GM19395 (cell line): Measurements from ENCODE around the gene SRPK3.

Experiments used
- ATAC-seq: cut with Tn5 transposase; IDR thresholded peaks from one replicate; pipeline ENCODE4 v1.9.1; 2021; ENCODE audit warnings: mild to moderate bottlenecking, moderate library complexity; ENCODE audit not compliant: unreplicated experiment

Gene SRPK3

DNA sequence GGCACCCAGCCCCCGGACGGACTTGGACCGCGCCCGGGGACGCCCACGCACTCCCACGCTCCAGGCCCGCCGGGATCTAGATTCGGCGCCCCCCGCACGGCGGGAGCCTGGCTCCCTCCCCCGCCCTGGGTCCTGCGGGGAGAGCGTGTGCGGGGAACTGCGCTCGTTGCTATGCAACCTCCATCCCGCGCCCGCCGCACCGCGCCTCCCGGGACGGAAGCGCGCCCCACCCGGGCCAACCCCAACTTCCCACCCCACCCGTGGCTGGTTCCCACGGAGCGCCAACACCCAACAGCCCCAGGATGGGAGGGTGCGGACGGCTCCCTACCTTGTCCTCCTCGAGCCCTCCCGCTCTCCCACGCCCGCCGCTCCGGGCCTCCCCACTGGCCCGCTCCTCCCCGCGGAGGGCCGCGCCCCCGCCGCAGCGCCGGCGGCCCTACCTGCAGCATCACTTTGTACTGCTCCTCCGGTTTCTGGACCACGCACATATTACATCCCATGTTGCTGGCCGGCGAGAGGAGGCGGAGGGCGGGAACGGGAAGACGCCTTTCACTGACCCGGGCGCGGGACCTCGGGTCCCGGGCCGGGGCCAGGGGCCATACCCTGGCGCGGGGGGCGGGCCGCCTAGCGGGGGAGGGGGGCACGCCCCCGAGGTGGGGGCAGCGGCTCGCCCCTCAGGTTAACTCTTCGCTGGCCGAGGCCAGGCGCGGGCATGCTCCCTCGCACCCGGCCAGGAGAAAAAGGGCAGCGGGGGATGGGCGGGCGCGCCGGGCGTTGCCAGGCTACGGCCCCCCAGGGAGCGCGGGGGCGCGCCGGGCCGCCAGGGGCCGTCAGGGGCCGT, 49.2 kb downstream of the SRPK3 start, which contains the start of gene PDZD4:
PDZD4 (minus strand) TSS at position 746 of the 841 bp plus-strand sequence; CDS start at position 500, 246 bp downstream.
- ATAC-seq: no peak

- ATAC-seq: no peak
Observed at GRCh38 chrX:153830640-153831428, 50.0 kb downstream of the SRPK3 start.

DNA sequence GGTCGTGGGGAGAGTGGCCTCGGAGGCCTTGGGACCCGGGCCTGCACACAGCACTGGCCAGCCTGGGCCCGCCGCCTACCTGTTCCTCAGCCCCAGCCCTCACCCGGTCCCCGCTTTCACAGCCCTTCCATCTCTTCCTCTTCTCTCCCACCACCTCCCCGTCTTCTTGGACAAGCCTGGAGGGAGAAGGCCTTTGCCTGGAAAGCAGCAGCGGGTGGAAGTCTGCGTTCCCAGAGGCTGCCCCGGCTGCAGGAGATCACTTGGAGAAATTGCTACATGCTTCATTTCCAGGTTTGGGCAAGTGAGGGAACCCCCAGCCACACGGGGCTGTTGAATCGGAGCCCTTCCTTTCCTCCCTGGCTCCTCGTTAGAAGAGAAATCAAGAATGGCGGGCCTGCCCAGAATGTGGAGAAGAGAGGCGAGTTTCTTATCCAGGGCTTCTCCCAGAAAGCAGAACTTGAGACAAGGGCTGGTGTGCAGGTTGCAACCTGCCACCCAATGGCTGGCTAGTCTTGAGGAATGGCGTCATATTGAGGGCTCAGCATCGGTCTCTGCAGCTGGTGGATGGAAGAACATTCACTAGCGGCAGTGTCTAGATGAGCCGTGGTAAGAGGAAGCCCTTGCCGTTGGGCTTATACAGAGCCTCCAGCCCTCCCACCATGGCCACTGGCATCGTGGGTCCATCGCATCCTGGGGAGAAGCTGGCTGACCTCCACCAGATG, 50.7 kb downstream of the SRPK3 start:
- ATAC-seq: no peak

GRCh38 chrX:153832728-153833127, 51.9 kb downstream of the SRPK3 start:
- ATAC-seq: no peak
